GM12878 (cell line): ENCODE results near the gene RASGRF1. TPM values are rescaled to one million over a fixed set of nuclear protein-coding genes. Genes with fewer than 3 reads are reported as not detected.
A peak's percentile ranks its signal among the peaks of the same experiment; 100 is the strongest.

Experiments used
- ATAC-seq: fragments of 200-7000 bp; cut with Tn5 transposase; 3 replicates; pipeline ENCODE4 v1.9.1; 2020; ENCODE audit warnings: mild to moderate bottlenecking, moderate library complexity
- BruUV-seq: library from RNA; stranded (reverse); fragments of 400-500 nt; replicated peaks from 2 replicates; lab custom pipeline; 2021; lab: Mats Ljungman, UMichigan
- CTCF ChIA-PET: fragments of 300-600 bp; sonication (Branson Sonifier 250); formaldehyde crosslinking; extraction: SDS; loops from one replicate; lab custom pipeline; 2021; ENCODE audit warnings: inconsistent platforms; lab: Yijun Ruan, JAX
- POLR2A ChIA-PET: fragments of 350-600 bp; formaldehyde crosslinking; extraction: SDS; loops from one replicate; lab custom pipeline; 2021; ENCODE audit warnings: inconsistent platforms; lab: Charles Lee
- RAD21 ChIA-PET: fragments of 300-600 bp; sonication (Branson Sonifier 250); formaldehyde crosslinking; loops from one replicate; lab custom pipeline; 2023; ENCODE audit warnings: antibody characterized with exemption; ENCODE audit not compliant: unreplicated experiment; lab: Charles Lee
- SMC1A ChIA-PET: fragments of 300-600 bp; sonication (Branson Sonifier 250); formaldehyde crosslinking; loops from one replicate; lab custom pipeline; 2023; ENCODE audit not compliant: unreplicated experiment, uncharacterized antibody; lab: Charles Lee
- DNase-seq: peaks from one replicate; pipeline ENCODE4 v3.0.0-alpha.2; 2011; ENCODE audit warnings: low read depth, low spot score
- FAIRE-seq: peaks from 3 replicates; lab custom pipeline; 2011; peaks lifted over from hg19 to GRCh38; lab: Jason Lieb, UNC
- H2AFZ ChIP-seq: 2 replicates; pipeline ENCODE4 v1.6.0; 2011; ENCODE audit warnings: low read depth, low read length, control low read depth; ENCODE audit not compliant: control insufficient read depth
- H3K27ac ChIP-seq: 2 replicates; pipeline ENCODE4 v1.5.1; 2011; ENCODE audit warnings: control low read depth; ENCODE audit not compliant: control insufficient read depth, insufficient read depth
- H3K27me3 ChIP-seq, 2 experiments: replicated peaks in 1 of 2; 2 replicates each; pipeline versions ENCODE4 v1.6.0 to v1.6.1; 2011; ENCODE audit warnings: low read length in 1 of 2; ENCODE audit not compliant: control insufficient read depth in 2 of 2, insufficient read depth in 2 of 2
- H3K36me3 ChIP-seq, 2 experiments: 2 replicates each; pipeline ENCODE4 v1.5.1; 2011; ENCODE audit warnings: low read length in 1 of 2; ENCODE audit not compliant: control insufficient read depth in 2 of 2, insufficient read depth in 2 of 2
- H3K4me1 ChIP-seq: 2 replicates; pipeline ENCODE4 v1.6.1; 2011; ENCODE audit warnings: mild to moderate bottlenecking, low read length, moderate library complexity, mixed read lengths; ENCODE audit not compliant: control insufficient read depth, insufficient read depth
- H3K4me2 ChIP-seq: 2 replicates; pipeline ENCODE4 v1.6.0; 2011; ENCODE audit warnings: control low read depth; ENCODE audit not compliant: control insufficient read depth, insufficient read depth
- H3K4me3 ChIP-seq: fragments of 200-600 bp; sonication (generic); 2 replicates; pipeline ENCODE4 v1.5.1; 2016
- H3K79me2 ChIP-seq: 2 replicates; pipeline ENCODE4 v1.6.0; 2011; ENCODE audit warnings: low read length; ENCODE audit not compliant: control insufficient read depth, insufficient read depth
- H3K9ac ChIP-seq: 2 replicates; pipeline ENCODE4 v1.8.0; 2011; ENCODE audit warnings: low read length, control low read depth, mixed read lengths; ENCODE audit not compliant: control insufficient read depth, insufficient read depth
- H3K9me3 ChIP-seq: replicated peaks from 3 replicates; pipeline ENCODE4 v1.5.1; 2011; ENCODE audit warnings: mild to moderate bottlenecking, low read length; ENCODE audit not compliant: control insufficient read depth, insufficient read depth
- H4K20me1 ChIP-seq: 2 replicates; pipeline ENCODE4 v1.6.0; 2011; ENCODE audit not compliant: control insufficient read depth, insufficient read depth
- ATF7 ChIP-seq: fragments of 450-650 bp; IDR thresholded peaks from 2 replicates; pipeline ENCODE4 v1.6.1; 2016; ENCODE audit warnings: low read depth, mild to moderate bottlenecking
- BHLHE40 ChIP-seq, 2 experiments: fragments of 450-650 bp in 1 of 2; IDR thresholded peaks; 2 replicates each; pipeline ENCODE4 v1.6.1; 2011 to 2017; ENCODE audit warnings: low read depth in 2 of 2, borderline replicate concordance in 1 of 2, improper control_type of control experiment in 1 of 2, low read length in 1 of 2, mild to moderate bottlenecking in 1 of 2
- BMI1 ChIP-seq: fragments of 450-650 bp; IDR thresholded peaks from 2 replicates; pipeline ENCODE4 v1.6.1; 2016; ENCODE audit warnings: mild to moderate bottlenecking, moderate library complexity, borderline replicate concordance
- CBFB ChIP-seq: IDR thresholded peaks from 2 replicates; pipeline ENCODE4 v1.6.1; 2016; ENCODE audit warnings: antibody characterized with exemption, low read depth
- CEBPB ChIP-seq, 2 experiments: fragments of 150-350 bp in 1 of 2; IDR thresholded peaks; 2 replicates each; pipeline ENCODE4 v1.6.1; 2012 to 2014; ENCODE audit warnings: low read depth in 2 of 2, low read length in 2 of 2, borderline replicate concordance in 1 of 2, inconsistent platforms in 1 of 2
- HCFC1 ChIP-seq: fragments of 150-350 bp; IDR thresholded peaks from 2 replicates; pipeline ENCODE4 v1.6.1; 2014; ENCODE audit warnings: low read length
- JUNB ChIP-seq: IDR thresholded peaks from 2 replicates; pipeline ENCODE4 v1.6.1; 2016; ENCODE audit warnings: antibody characterized with exemption, mild to moderate bottlenecking
- PAX5 ChIP-seq: IDR thresholded peaks from 2 replicates; pipeline ENCODE4 v1.6.1; 2011; ENCODE audit warnings: low read depth, low read length, borderline replicate concordance
- ZNF24 ChIP-seq: fragments of 450-650 bp; IDR thresholded peaks from 2 replicates; pipeline ENCODE4 v1.6.1; 2017; ENCODE audit warnings: antibody characterized with exemption, mild to moderate bottlenecking
- WGBS: methylation state at CpG from one replicate; pipeline ENCODE4 v1.1.6; 2016; ENCODE audit warnings: low lambda C conversion rate; ENCODE audit not compliant: insufficient replicate concordance, insufficient coverage; ENCODE audit errors: missing lambda C conversion rate; 5-methylcytosine and 5-hydroxymethylcytosine counted together
- in situ Hi-C: fragments of 300-500 bp; cut with MboI; formaldehyde crosslinking; loops from 9 replicates; pipeline ENCODE4 v1.14.3; 2018; ENCODE audit warnings: mixed read lengths
- intact Hi-C: fragments of 100-400 bp; cut with micrococcal nuclease; formaldehyde crosslinking; loops from one replicate; pipeline ENCODE4 v1.14.2; 2022; ENCODE audit not compliant: unreplicated experiment
- polyA plus RNA-seq, 11 experiments: library from polyadenylated mRNA; depleted of rRNA in 4 of 11; unstranded in 6 of 11; stranded (reverse) in 5 of 11; fragments of >200 nt; fragmentation: Nextera tagmentation in 4 of 11; fragmentation: Illumina TruSeq in 1 of 11; extraction: Ambion mirVana in 4 of 11; extraction: Trizol in 1 of 11; gene quantifications; 1 replicate in 1 of 11; 2 replicates in 10 of 11; pipeline versions ENCODE4 v1.2.1 to v1.2.3, GENCODE V29; 2011 to 2016; ENCODE audit warnings: inconsistent platforms in 2 of 11, missing spikeins in 2 of 11, low read depth in 1 of 11
- total RNA-seq, 4 experiments: library from RNA; depleted of rRNA in 3 of 4; stranded (reverse); fragments of >200 nt in 3 of 4; fragmentation: Illumina TruSeq in 1 of 4; extraction: Trizol in 1 of 4; gene quantifications; 2 replicates each; pipeline versions ENCODE4 v1.2.1 to v1.2.3, GENCODE V29; 2013 to 2021

RASGRF1 gene
- total and polyA plus RNA-seq, 10 of the 15 experiments (the other 5 are each of a cell fraction or from before 2014, with no cell fraction given) = 0.20 to 1.9 (median 0.86) TPM

- peaks cover 1 to 8% of the 10 kb centered on the region in 2 experiments; a peak in 3 of 4 replicates for H3K36me3 ChIP-seq
- 89% methylated on average over 12 of the region's 12 CpGs for WGBS
- H3K79me2 ChIP-seq = no peaks in the 10 kb centered on the region
- no peak overlapping the region for H3K4me2 ChIP-seq
- ChIA-PET SMC1A (interaction anchor here (0.6 to 10.3 kb wide), 6 partner anchors 13 to 268 kb away, joined by 3 to 91 read pairs (median 4); no protein-coding TSS in a partner anchor), RAD21 (interaction anchor here (1.0 to 1.8 kb wide), 2 partner anchors 51 to 64 kb away, joined by 3 to 9 read pairs; no protein-coding TSS in a partner anchor), POLR2A (no interaction called here), CTCF (interaction anchor here (0.6 to 4.4 kb wide), 10 partner anchors 20 to 269 kb away, joined by 3 to 30 read pairs (median 4); no protein-coding TSS in a partner anchor)
- TF ChIP-seq HCFC1 (no peak), ZNF24 (no peak), BMI1 (no peak), PAX5 (0 out of 2 replicates have a peak, but pooled peaks have one; percentile 19), JUNB (no peak), CEBPB (IDR thresholded peaks at IDR 0.05; ENCODE audit: borderline replicate concordance in 1 of 2, low read depth in 2 of 2, low read length in 2 of 2) (no peak), ATF7 (no peak), CBFB (no peak), BHLHE40 (IDR thresholded peaks at IDR 0.05; ENCODE audit: borderline replicate concordance in 1 of 2, low read depth in 2 of 2, low read length in 1 of 2) (no peak)
- BruUV-seq = no TSS peak
- no peak for FAIRE-seq
- H3K4me1 ChIP-seq = no peaks in the 10 kb centered on the region
- H3K27me3 ChIP-seq = no peaks in the 10 kb centered on the region
- in situ Hi-C loops = no loop called here
- no peaks in the 10 kb centered on the region for H4K20me1 ChIP-seq
- peak; percentile 25 for ATAC-seq
- H3K9me3 ChIP-seq = no peaks in the 10 kb centered on the region
- H2AFZ ChIP-seq = no peak overlapping the region
- DNase-seq = no peak
- no peak overlapping the region for H3K27ac ChIP-seq
- intact Hi-C loops = no loop called here
- H3K9ac ChIP-seq = no peak overlapping the region
- no peak overlapping the region for H3K4me3 ChIP-seq
These were observed 175.1 kb downstream of the RASGRF1 start for GRCh38 chr15:78915341-78916087.
